Lower leg skin (tissue), 3 donors: ENCODE measurements around the gene ZBTB7C.

Experiments
- CTCF ChIP-seq, 3 donors: fragments of 450-650 bp; IDR thresholded peaks; one replicate each; pipeline ENCODE4 v1.5.1; 2016; ENCODE audit warnings: antibody characterized with exemption in 3 of 3, mild to moderate bottlenecking in 3 of 3, moderate library complexity in 2 of 3
- POLR2A ChIP-seq, 2 donors: fragments of 450-650 bp; IDR thresholded peaks; one replicate each; pipeline ENCODE4 v1.6.1; 2016 to 2017; ENCODE audit warnings: antibody characterized with exemption in 2 of 2, mild to moderate bottlenecking in 1 of 2, moderate library complexity in 1 of 2

GRCh38 chr18:48123941-48124340 lies 285.2 kb downstream of the ZBTB7C start:
- no peak for TF ChIP-seq CTCF (IDR thresholded peaks at IDR 0.05)
- no peak for TF ChIP-seq POLR2A (IDR thresholded peaks at IDR 0.05)
